ENCODE results near the gene NCK1.

Gene NCK1

DNA sequence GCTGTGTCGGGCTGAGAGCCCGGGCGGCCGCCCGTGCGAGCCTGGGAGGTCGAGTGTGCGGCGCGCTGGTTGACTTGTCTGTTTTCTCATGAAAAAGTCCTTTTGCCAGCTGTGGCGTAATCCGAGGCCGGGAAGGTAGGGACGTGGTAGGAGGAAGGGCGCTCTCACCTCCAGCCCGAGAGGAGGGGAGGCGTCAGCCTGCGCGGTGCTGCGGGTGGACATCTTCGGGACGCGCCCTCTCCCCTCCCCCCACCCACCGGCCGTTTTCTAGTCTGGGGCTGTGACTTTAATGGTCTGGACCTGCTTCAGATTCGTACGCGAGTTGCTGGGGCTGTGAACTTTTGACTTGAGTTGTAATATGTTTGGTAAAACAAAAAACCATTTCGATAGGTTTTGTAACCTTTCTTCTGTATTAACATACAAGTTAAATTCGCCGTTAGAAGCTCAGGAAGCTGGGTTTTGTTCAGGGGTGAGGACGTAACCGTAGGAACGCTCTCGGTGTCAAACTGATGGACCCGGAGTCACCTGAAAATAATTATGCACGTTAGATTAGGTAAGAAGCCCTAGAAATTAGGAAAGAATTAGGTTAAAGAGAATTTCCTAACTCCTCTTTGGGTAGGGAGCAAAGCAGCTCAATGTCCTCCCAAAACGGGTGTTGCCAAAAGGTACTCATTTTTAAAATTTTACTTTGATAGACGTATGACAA is 762 bp downstream of the NCK1 start:
- TF ChIP-seq, protein P1, sequence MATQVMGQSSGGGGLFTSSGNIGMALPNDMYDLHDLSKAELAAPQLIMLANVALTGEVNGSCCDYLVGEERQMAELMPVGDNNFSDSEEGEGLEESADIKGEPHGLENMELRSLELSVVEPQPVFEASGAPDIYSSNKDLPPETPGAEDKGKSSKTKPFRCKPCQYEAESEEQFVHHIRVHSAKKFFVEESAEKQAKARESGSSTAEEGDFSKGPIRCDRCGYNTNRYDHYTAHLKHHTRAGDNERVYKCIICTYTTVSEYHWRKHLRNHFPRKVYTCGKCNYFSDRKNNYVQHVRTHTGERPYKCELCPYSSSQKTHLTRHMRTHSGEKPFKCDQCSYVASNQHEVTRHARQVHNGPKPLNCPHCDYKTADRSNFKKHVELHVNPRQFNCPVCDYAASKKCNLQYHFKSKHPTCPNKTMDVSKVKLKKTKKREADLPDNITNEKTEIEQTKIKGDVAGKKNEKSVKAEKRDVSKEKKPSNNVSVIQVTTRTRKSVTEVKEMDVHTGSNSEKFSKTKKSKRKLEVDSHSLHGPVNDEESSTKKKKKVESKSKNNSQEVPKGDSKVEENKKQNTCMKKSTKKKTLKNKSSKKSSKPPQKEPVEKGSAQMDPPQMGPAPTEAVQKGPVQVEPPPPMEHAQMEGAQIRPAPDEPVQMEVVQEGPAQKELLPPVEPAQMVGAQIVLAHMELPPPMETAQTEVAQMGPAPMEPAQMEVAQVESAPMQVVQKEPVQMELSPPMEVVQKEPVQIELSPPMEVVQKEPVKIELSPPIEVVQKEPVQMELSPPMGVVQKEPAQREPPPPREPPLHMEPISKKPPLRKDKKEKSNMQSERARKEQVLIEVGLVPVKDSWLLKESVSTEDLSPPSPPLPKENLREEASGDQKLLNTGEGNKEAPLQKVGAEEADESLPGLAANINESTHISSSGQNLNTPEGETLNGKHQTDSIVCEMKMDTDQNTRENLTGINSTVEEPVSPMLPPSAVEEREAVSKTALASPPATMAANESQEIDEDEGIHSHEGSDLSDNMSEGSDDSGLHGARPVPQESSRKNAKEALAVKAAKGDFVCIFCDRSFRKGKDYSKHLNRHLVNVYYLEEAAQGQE (IDR thresholded peaks at IDR 0.05; ENCODE audit: insufficient read depth in 1 of 2, low read depth in 2 of 2, low read length in 2 of 2), result no peak
- TF ChIP-seq TAF1 (IDR thresholded peaks at IDR 0.05; ENCODE audit: borderline replicate concordance, insufficient read depth, low read length) (no peak), FOXP2 (optimal IDR thresholded peaks at IDR 0.05; ENCODE audit: borderline replicate concordance, extremely low read depth, extremely low read length, insufficient read depth) (no peak), POLR2AphosphoS5 (IDR thresholded peaks at IDR 0.05; ENCODE audit: low read depth, low read length) (no peak)

DNA sequence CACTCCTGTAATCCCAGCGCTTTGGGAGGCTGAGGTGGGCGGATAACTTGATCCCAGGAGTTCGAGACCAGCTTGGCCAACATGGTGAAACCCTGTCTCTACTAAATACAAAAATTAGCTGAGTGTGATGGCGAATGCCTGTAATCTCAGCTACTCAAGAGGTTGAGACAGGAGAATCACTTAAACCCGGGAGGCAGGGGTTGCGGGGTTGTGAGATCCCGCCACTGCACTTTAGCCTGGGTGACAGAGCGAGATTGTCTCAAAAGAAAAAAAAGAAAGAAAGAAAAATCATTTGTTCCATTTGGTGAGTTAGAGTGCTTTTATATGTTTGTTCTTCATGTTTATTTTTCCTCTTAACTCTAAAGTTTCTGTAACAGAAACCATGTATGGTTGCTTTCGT is 7.3 kb downstream of the NCK1 start:
- TF ChIP-seq FOXP2 (optimal IDR thresholded peaks at IDR 0.05; ENCODE audit: borderline replicate concordance, extremely low read depth, extremely low read length, insufficient read depth), result no peak
- TF ChIP-seq TAF1 (IDR thresholded peaks at IDR 0.05; ENCODE audit: borderline replicate concordance, insufficient read depth, low read length), result no peak
- TF ChIP-seq POLR2AphosphoS5 (IDR thresholded peaks at IDR 0.05; ENCODE audit: low read depth, low read length), result no peak
- TF ChIP-seq, protein P1 (IDR thresholded peaks at IDR 0.05; ENCODE audit: insufficient read depth in 1 of 2, low read depth in 2 of 2, low read length in 2 of 2), result no peak
- no peak for TF ChIP-seq SIN3A (IDR thresholded peaks at IDR 0.05; ENCODE audit: borderline replicate concordance, insufficient read depth, low read length)

DNA sequence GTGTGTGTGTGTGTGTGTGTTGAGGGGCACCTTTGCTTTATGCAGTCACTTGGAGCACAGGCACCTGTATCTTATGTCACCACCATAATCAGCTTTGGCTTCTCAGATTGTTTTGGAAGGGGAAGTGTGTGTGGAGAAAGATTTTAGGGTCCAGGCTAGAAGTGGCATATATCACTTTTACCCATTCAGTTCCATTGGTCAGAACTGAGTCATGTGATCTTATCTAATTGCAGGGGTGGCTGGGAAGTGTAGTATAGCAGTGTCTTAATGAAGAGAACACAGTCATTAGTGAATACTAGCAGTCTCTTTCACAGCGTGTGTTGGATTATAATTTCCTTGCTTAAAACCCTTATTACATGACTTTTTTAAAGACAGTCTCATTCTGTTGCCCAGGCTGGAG is 20.6 kb downstream of the NCK1 start:
- TF ChIP-seq POLR2AphosphoS5 (IDR thresholded peaks at IDR 0.05; ENCODE audit: low read depth, low read length) (no peak), SIN3A (IDR thresholded peaks at IDR 0.05; ENCODE audit: borderline replicate concordance, insufficient read depth, low read length) (no peak), TAF1 (IDR thresholded peaks at IDR 0.05; ENCODE audit: borderline replicate concordance, insufficient read depth, low read length) (no peak), FOXP2 (optimal IDR thresholded peaks at IDR 0.05; ENCODE audit: borderline replicate concordance, extremely low read depth, extremely low read length, insufficient read depth) (no peak)
- TF ChIP-seq, protein P1 (IDR thresholded peaks at IDR 0.05; ENCODE audit: insufficient read depth in 1 of 2, low read depth in 2 of 2, low read length in 2 of 2), result no peak

DNA sequence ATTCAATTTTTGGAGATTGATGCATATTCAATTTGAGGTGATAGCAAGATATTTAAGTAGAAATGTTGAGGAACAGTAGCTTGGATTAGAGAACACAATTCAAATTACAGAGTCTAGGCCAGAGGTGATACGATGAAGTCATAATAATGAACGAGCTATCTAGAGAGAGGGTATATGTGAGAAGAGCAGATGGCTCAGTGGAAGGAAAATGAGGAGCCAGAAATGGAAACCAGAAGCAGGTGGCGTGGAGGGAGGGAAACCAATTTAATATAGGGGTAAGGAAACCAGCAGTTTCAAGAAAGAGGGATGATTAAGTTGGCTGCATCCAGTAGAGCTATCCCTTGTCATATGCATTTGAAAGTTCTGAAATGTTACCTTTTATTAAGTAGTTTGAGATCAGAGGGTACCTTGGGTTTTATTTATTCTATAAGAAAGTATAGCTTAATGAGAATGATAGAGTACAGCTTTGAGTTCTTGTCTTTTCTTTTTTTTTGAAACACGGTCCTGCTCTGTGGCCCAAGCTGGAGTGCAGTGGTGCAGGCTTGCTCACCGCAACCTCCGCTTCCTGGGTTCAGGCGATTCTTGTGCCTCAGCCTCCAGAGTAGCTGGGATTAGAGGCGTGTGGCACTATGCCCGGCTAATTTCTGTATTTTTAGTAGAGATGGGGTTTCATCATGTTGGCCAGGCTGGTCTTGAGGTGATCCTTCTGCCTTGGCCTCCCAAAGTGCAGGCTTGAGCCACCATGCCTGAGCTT is 22.1 kb downstream of the NCK1 start:
- no peak for TF ChIP-seq SIN3A (IDR thresholded peaks at IDR 0.05; ENCODE audit: borderline replicate concordance, insufficient read depth, low read length)
- TF ChIP-seq FOXP2 (optimal IDR thresholded peaks at IDR 0.05; ENCODE audit: borderline replicate concordance, extremely low read depth, extremely low read length, insufficient read depth), result no peak
- no peak for TF ChIP-seq POLR2AphosphoS5 (IDR thresholded peaks at IDR 0.05; ENCODE audit: low read depth, low read length)
- TF ChIP-seq, protein P1 (IDR thresholded peaks at IDR 0.05; ENCODE audit: insufficient read depth in 1 of 2, low read depth in 2 of 2, low read length in 2 of 2), result no peak
- no peak for TF ChIP-seq TAF1 (IDR thresholded peaks at IDR 0.05; ENCODE audit: borderline replicate concordance, insufficient read depth, low read length)
